Measurements from ENCODE around the gene RSRP1. TPM values are rescaled to one million over a fixed set of nuclear protein-coding genes. Genes with fewer than 3 reads are reported as not detected.

RSRP1 gene
- total and polyA plus RNA-seq, 12 donors, result 21.1 to 455 (median 28.1) TPM

DNA sequence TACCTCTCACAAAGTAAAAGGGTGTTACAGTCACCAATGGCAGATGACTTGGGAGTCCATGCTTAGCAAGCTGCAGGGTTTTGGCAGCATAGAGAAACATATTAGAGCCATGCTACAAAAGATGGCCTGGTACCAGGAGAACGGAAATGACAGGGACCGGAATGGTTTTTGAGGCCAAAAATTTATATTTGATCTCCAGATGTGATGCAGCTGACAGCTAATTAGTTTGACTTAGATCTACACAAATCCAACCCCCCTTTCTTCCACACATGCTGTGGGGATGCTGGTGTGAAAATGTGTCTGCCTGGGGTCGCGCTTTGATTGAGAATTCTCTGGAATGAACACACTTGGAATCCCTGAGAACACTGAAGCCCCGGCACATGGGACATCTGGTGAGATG, 41.5 kb downstream of the RSRP1 start:
- no peaks in the 10 kb centered on the region for H3K36me3 ChIP-seq
- no peak overlapping the region for H3K4me3 ChIP-seq
- no peak for ATAC-seq
- TF ChIP-seq, protein P1, sequence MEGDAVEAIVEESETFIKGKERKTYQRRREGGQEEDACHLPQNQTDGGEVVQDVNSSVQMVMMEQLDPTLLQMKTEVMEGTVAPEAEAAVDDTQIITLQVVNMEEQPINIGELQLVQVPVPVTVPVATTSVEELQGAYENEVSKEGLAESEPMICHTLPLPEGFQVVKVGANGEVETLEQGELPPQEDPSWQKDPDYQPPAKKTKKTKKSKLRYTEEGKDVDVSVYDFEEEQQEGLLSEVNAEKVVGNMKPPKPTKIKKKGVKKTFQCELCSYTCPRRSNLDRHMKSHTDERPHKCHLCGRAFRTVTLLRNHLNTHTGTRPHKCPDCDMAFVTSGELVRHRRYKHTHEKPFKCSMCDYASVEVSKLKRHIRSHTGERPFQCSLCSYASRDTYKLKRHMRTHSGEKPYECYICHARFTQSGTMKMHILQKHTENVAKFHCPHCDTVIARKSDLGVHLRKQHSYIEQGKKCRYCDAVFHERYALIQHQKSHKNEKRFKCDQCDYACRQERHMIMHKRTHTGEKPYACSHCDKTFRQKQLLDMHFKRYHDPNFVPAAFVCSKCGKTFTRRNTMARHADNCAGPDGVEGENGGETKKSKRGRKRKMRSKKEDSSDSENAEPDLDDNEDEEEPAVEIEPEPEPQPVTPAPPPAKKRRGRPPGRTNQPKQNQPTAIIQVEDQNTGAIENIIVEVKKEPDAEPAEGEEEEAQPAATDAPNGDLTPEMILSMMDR (IDR thresholded peaks at IDR 0.05), result no peak
- no peaks in the 10 kb centered on the region for H3K4me1 ChIP-seq
- H3K9me3 ChIP-seq, result no peaks in the 10 kb centered on the region
- DNase-seq, result no peak
- peaks cover 0 to 26% (median 10%) of the 10 kb centered on the region in 7 donors for H3K27me3 ChIP-seq
- intact Hi-C loops (cut with DNase I), result loop anchor here in 8 of 10 donors (1.0 to 10.0 kb wide), 7 partner anchors 271 to 358 kb away; partner anchors contain the start of gene RUNX3 (in 5 of the 8)
- H3K27ac ChIP-seq, result no peak overlapping the region
- WGBS, 2 donors, result 79 to 85% methylated on average over 5 of the region's 5 CpGs

DNA sequence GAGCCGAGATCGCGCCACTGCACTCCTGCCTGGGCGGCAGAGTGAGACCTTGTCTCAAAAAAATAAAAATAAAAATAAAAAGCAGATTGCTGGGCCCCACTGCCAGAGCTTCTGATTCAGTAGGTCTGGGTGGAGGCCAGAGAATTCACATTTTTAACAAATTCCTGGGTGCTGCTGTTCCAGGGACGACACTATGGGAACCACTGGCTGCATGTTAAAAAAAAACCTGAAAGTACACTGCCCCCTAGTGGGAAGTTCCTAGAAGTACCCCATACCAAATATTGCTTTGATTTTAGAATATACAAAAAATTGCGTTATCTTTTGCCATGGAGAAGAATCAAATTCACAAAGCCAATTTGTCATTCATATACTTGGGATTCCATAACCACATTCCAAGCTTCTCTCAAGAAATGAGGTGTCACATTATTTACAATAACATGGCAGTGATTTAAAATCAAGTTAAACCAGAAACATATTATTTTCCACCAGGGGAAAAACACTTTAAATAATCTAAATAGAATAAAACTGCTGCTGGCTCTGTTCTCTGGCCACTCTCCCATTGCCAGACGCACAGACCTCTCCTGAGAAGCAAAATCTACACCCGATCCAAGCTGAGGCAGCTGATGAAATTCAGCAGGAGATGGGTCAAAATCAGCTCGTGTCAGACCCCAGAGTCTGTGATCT, 42.3 kb downstream of the RSRP1 start:
- TF ChIP-seq, protein P1 (IDR thresholded peaks at IDR 0.05), result peak; percentile 60 to 84 (median 80)
- Histone ChIP-seq H3K27me3 (peaks cover 0 to 17% (median 2%) of the 10 kb centered on the region in 7 donors), H3K36me3 (no peaks in the 10 kb centered on the region), H3K4me1 (peaks cover 0 to 2% (median 0%) of the 10 kb centered on the region in 9 donors), H3K9me3 (no peaks in the 10 kb centered on the region), H3K4me3 (no peak overlapping the region), H3K27ac (no peak overlapping the region)
- DNase-seq (no peak), ATAC-seq (peak in 1 of 8 donors; percentile 45)
- intact Hi-C loops (cut with DNase I), result loop anchor here in 9 of 10 donors (1.0 to 10.0 kb wide), 8 partner anchors 270 to 358 kb away; partner anchors contain the start of gene RUNX3 (in 5 of the 9)
- WGBS, 2 donors, result 57 to 63% methylated on average over 9 of the region's 9 CpGs

DNA sequence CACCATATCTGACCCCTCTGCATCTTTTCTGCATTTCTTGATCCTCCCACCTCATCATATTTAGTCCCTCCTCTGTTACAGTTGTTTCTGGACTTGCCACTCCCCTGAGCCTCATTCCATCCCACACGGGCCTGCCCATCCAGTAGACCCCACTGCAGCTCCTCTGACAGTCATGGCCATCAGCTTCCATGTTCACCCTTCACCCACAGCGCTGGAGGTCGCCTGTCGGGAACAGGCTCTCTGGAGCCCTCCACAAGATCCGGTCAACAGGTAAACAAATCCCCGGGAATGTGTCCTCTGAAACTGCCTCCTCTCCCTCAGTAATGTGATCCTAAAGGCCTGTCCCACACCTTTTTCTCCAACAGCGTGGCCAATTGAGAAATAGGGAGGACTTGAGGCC, 46.2 kb downstream of the RSRP1 start:
- Histone ChIP-seq H3K27me3 (peaks cover 0 to 8% (median 0%) of the 10 kb centered on the region in 7 donors), H3K4me1 (peaks cover 0 to 21% (median 12%) of the 10 kb centered on the region in 9 donors), H3K4me3 (no peak overlapping the region), H3K9me3 (no peaks in the 10 kb centered on the region), H3K27ac (no peak overlapping the region), H3K36me3 (no peaks in the 10 kb centered on the region)
- 81 to 86% methylated on average over 7 of the region's 7 CpGs for WGBS, 2 donors
- DNase-seq (no peak), ATAC-seq (no peak)
- TF ChIP-seq, protein P1 (IDR thresholded peaks at IDR 0.05), result no peak
- intact Hi-C loops (cut with DNase I), result loop anchor here in 8 of 10 donors (5.0 to 10.0 kb wide), 5 partner anchors 266 to 354 kb away; partner anchors contain the start of gene RUNX3 (in 4 of the 8)

GRCh38 chr1:25199819-25200620, 47.2 kb downstream of the RSRP1 start:
- Histone ChIP-seq H3K36me3 (no peaks in the 10 kb centered on the region), H3K4me3 (no peak overlapping the region), H3K27me3 (peaks cover 0 to 9% (median 6%) of the 10 kb centered on the region in 7 donors), H3K27ac (no peak overlapping the region), H3K9me3 (no peaks in the 10 kb centered on the region), H3K4me1 (peaks cover 0 to 21% (median 12%) of the 10 kb centered on the region in 9 donors)
- ATAC-seq (no peak), DNase-seq (no peak)
- WGBS, 2 donors, result 70 to 75% methylated on average over 20 of the region's 20 CpGs
- TF ChIP-seq, protein P1 (IDR thresholded peaks at IDR 0.05), result no peak
- intact Hi-C loops (cut with DNase I), result loop anchor here (5.0 to 10.0 kb wide), 6 partner anchors 265 to 353 kb away; partner anchors contain the start of gene RUNX3 (in 5 of the 10)

Data from heart right ventricle (tissue), 16 donors.